PC-3 (cell line): ENCODE data around the gene NPAS1. TPM values are rescaled to one million over a fixed set of nuclear protein-coding genes. Genes with fewer than 3 reads are reported as not detected.

Source experiments
- ATAC-seq: fragments of 200-7000 bp; cut with Tn5 transposase; 2 replicates; pipeline ENCODE4 v1.9.1; 2020; ENCODE audit warnings: mild to moderate bottlenecking, moderate library complexity
- BruUV-seq: library from RNA; stranded (reverse); fragments of 400-500 nt; replicated peaks from 2 replicates; lab custom pipeline; 2021; lab: Mats Ljungman, UMichigan
- CTCF ChIA-PET: fragments of 300-600 bp; sonication (Branson Sonifier 250); formaldehyde crosslinking; loops from one replicate; lab custom pipeline; 2022; ENCODE audit warnings: antibody characterized with exemption; lab: Charles Lee
- POLR2A ChIA-PET: fragments of 300-600 bp; sonication (Branson Sonifier 250); formaldehyde crosslinking; loops from one replicate; lab custom pipeline; 2022; ENCODE audit warnings: antibody characterized with exemption; ENCODE audit not compliant: unreplicated experiment; lab: Charles Lee
- DNase-seq: peaks from one replicate; pipeline ENCODE4 v3.0.0-alpha.2; 2015
- H2AFZ ChIP-seq: fragments of 300-600 bp; sonication (generic); 2 replicates; pipeline ENCODE4 v1.6.0; 2016; ENCODE audit warnings: antibody characterized with exemption, low read length
- H3F3A ChIP-seq: fragments of 300-600 bp; sonication (generic); one replicate; pipeline ENCODE4 v1.6.0; 2017; ENCODE audit warnings: antibody characterized with exemption, low read length, control low read depth, mild to moderate bottlenecking; ENCODE audit not compliant: unreplicated experiment
- H3K27ac ChIP-seq: fragments of 300-600 bp; sonication (generic); 2 replicates; pipeline ENCODE4 v1.5.1; 2016; ENCODE audit warnings: mild to moderate bottlenecking, low read length
- H3K27me3 ChIP-seq: fragments of 300-600 bp; sonication (generic); 2 replicates; pipeline ENCODE4 v1.6.1; 2016; ENCODE audit warnings: low read length, mixed read lengths
- H3K36me3 ChIP-seq: fragments of 300-600 bp; sonication (generic); 2 replicates; pipeline ENCODE4 v1.6.1; 2016; ENCODE audit warnings: low read depth, mixed run types, low read length, mixed read lengths
- H3K4me1 ChIP-seq: fragments of 300-600 bp; sonication (generic); 2 replicates; pipeline ENCODE4 v1.5.1; 2016; ENCODE audit warnings: low read length; ENCODE audit not compliant: insufficient read depth
- H3K4me2 ChIP-seq: fragments of 300-600 bp; sonication (generic); 2 replicates; pipeline ENCODE4 v1.6.0; 2016; ENCODE audit warnings: low read length
- H3K4me3 ChIP-seq: fragments of 300-600 bp; sonication (generic); 2 replicates; pipeline ENCODE4 v1.5.1; 2016; ENCODE audit warnings: mild to moderate bottlenecking, low read length, mixed read lengths
- H3K79me2 ChIP-seq: fragments of 300-600 bp; sonication (generic); 2 replicates; pipeline ENCODE4 v1.6.1; 2017; ENCODE audit warnings: low read length, mixed read lengths
- H3K9ac ChIP-seq: fragments of 300-600 bp; sonication (generic); 2 replicates; pipeline ENCODE4 v1.6.0; 2016; ENCODE audit warnings: mild to moderate bottlenecking, low read length
- H3K9me2 ChIP-seq: fragments of 300-600 bp; sonication (generic); replicated peaks from 2 replicates; pipeline ENCODE4 v1.6.1; 2016; ENCODE audit warnings: mixed run types, low read length, mixed read lengths
- H3K9me3 ChIP-seq: fragments of 300-600 bp; sonication (generic); 2 replicates; pipeline ENCODE4 v1.6.1; 2016; ENCODE audit warnings: low read length, mixed read lengths
- H4K20me1 ChIP-seq: fragments of 300-600 bp; sonication (generic); 2 replicates; pipeline ENCODE4 v1.6.1; 2016; ENCODE audit warnings: low read length, mixed read lengths
- CTCF ChIP-seq: fragments of 300-600 bp; sonication (generic); conservative IDR thresholded peaks from 2 replicates; pipeline ENCODE4 v1.5.1; 2017; ENCODE audit warnings: antibody characterized with exemption, low read depth, mild to moderate bottlenecking, low read length
- EZH2 ChIP-seq: fragments of 300-600 bp; sonication (generic); IDR thresholded peaks from one replicate; pipeline ENCODE4 v1.6.1; 2017; ENCODE audit warnings: antibody characterized with exemption, mild to moderate bottlenecking, low read length; ENCODE audit not compliant: unreplicated experiment
- EZH2phosphoT487 ChIP-seq: fragments of 300-600 bp; sonication (generic); IDR thresholded peaks from 2 replicates; pipeline ENCODE4 v1.6.1; 2018; ENCODE audit warnings: mild to moderate bottlenecking, antibody characterized with exemption, low read length, borderline replicate concordance
- intact Hi-C: fragments of 100-400 bp; cut with micrococcal nuclease; formaldehyde crosslinking; loops from 2 replicates; pipeline ENCODE4 v1.9.0; 2023
- total RNA-seq: library from RNA; depleted of rRNA; stranded (reverse); fragments of >200 nt; gene quantifications from 2 replicates; pipeline ENCODE4 v1.2.3, GENCODE V29; 2014

Gene NPAS1
- total RNA-seq, 1 experiment from 2014 or later: 1.6 TPM

GRCh38 chr19:47002853-47003610, 16.6 kb upstream of the NPAS1 start:
- TF ChIP-seq EZH2: no peak
- TF ChIP-seq EZH2phosphoT487: no peak
- TF ChIP-seq CTCF: no peak
- ATAC-seq: no peak
- no peak overlapping the region for H3K4me3 ChIP-seq
- CTCF ChIA-PET: no interaction called here
- intact Hi-C loops: no loop called here
- no peak overlapping the region for H3K4me2 ChIP-seq
- H3K36me3 ChIP-seq: no peaks in the 10 kb centered on the region; the same call in 1 of the 2 replicates
- H3K4me1 ChIP-seq: no peaks in the 10 kb centered on the region
- no peaks in the 10 kb centered on the region for H4K20me1 ChIP-seq
- no peak for DNase-seq
- no TSS peak for BruUV-seq
- no peak overlapping the region for H2AFZ ChIP-seq
- no peaks in the 10 kb centered on the region for H3K9me3 ChIP-seq
- no peaks in the 10 kb centered on the region for H3K27me3 ChIP-seq
- H3K79me2 ChIP-seq: no peaks in the 10 kb centered on the region
- no peak overlapping the region for H3K9ac ChIP-seq
- no peaks in the 10 kb centered on the region for H3K9me2 ChIP-seq
- H3K27ac ChIP-seq: no peak overlapping the region
- H3F3A ChIP-seq: no peaks in the 10 kb centered on the region
- POLR2A ChIA-PET: no interaction called here

GRCh38 chr19:47003611-47004465, 15.8 kb upstream of the NPAS1 start:
- Histone ChIP-seq H3K27ac (no peak overlapping the region), H3K27me3 (no peaks in the 10 kb centered on the region), H3K4me2 (no peak overlapping the region), H3K9me3 (no peaks in the 10 kb centered on the region), H3F3A (no peaks in the 10 kb centered on the region), H3K79me2 (no peaks in the 10 kb centered on the region), H3K4me1 (no peaks in the 10 kb centered on the region), H3K9me2 (no peaks in the 10 kb centered on the region), H3K4me3 (no peak overlapping the region), H3K36me3 (no peaks in the 10 kb centered on the region; the same call in 1 of the 2 replicates), H4K20me1 (no peaks in the 10 kb centered on the region), H3K9ac (no peak overlapping the region), H2AFZ (no peak overlapping the region)
- ATAC-seq (no peak), DNase-seq (no peak)
- POLR2A ChIA-PET: no interaction called here
- intact Hi-C loops: no loop called here
- CTCF ChIA-PET: no interaction called here
- TF ChIP-seq EZH2phosphoT487 (no peak), EZH2 (no peak), CTCF (no peak)
- no TSS peak for BruUV-seq
